Measurements from ENCODE around the gene VSIR.

The VSIR gene

DNA sequence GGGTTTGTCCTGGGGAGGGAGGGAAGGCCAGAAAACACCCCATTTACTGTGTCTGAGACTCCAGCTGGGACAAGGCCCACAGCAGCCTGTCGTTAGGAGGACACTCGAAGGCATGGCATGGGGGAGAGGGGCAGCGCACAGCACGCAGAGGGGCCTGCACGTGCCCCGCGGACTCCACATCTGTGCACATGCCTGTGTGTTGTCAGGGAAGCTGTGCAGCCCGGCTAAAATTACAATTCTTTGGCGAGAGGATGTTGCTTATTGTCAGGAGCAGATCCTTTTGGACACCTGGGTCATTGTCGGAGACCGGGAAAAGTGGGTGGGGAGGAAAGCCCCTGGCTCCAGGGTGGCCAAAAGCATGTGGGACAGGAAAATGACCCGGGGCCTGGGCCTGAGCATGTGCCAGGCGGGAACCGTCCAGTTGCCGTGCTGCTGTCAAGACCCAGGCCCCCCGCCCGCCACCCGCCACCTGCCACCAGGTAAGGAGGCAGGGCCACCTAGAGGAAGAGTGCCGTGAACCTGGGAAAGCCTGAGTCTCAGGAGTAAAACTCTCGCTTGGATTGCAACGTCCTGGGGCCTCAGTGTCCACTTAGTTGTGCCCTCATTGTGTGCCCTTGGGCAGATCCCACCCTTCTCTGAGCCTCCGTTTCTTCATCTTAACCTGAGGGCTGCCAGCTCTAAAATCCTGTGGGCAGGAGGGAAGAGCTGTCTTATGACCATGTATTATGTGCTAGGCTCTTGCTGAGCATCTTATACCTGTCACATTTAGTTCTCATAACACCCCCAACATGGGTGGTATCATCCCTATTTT is 7.2 kb downstream of the VSIR start:
- in situ Hi-C loops (cut with HindIII; ENCODE audit: low sequenced_read_pairs) = loop anchor here (5.0 kb wide), 1 partner anchor 44 kb away; no protein-coding TSS in a partner anchor

DNA sequence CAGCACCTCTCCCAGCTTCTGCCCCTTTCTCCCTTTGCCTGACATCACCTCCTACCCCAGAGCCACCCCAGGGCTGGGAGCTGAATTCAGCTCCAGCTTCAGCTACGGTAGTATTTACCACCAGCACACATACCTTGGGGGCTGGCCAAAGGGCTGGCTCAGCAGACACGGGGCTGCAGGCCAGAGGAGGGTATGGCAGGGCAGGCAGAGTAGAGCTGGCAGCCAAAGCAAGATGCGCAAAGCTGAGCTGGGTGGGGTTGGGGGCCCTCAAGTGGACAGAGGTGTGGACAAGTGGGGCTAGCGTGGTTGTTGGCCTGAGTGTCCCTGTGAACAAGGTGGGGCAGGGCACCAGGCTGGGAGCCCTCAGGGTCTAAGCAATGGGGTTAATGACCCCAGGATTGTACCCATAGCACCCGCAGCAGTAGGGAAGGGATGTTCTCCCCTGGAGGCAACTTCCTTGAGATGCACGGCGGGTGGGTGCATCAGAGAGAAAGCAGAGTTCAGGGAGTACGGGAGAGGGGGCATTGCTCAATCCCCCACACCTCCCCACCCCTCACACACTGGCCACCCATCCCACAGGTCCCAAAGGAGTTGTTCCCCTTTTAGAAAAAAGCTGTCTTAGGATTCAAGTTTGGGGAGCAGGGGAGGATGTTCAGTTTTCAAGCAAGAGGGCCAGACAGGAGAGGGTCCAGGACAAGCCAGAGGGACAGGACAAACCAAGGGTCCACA is 8.0 kb downstream of the VSIR start:
- in situ Hi-C loops (cut with HindIII; ENCODE audit: low sequenced_read_pairs) = loop anchor here (5.0 kb wide), 1 partner anchor 43 kb away; no protein-coding TSS in a partner anchor

DNA sequence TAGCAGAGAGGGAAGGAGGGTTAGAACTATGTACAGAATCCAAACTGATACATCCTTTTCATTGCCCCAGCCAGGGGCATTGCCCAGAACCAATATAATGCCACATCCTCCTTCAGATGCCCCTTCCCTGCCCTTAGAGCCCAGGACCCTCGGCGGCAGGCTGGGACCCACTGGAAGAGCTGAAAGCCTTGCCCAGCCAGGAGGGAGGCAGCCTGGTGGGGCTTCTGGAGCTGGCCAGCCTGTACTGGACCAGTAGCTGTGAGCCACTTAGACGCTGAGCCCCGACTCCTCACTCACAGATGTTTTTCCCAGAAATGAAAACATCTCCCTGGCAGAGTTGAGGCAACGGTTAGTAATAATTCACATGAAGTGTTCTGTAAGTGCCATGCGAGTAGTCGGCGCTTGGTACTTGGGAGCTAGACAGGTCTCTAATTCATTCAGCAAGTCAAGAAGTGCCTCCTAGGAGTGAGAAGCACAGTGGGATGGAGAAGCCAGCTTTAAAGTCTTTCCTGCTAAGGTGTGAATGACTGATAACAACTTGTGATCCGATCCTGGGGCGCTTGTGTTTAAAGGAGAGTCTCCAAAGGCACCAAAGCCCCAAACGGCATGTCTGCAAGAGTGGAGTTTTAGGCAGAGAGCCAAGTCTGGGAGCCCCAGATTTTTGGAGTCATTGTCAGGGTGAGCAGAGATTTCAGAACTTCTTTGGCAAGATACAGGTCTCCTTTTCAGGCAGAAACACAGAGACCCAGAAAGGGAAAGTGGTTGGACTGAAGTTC is 9.8 kb downstream of the VSIR start:
- in situ Hi-C loops (cut with HindIII; ENCODE audit: low sequenced_read_pairs) = loop anchor here (5.0 kb wide), 1 partner anchor 74 kb away; no protein-coding TSS in a partner anchor

DNA sequence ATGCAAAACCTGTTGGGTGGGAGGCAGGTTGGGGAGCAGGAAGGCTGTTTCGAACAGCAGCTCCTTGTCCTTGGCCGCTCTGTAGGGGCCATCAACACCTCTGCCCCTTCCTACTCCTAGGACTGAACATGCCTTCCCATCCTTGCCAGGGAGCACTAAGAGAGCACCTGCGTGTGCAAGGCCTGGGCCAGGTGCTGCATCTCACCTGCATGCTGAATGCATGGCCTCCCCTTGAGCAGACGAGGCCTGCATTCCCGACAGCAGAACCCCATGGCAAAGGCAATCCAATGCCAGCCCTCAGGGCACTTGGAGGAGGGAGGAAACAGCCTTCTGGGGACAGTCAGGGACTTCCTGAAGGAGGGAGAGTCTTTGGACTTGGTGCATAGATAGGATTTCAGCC is 11.0 kb downstream of the VSIR start:
- in situ Hi-C loops (cut with HindIII; ENCODE audit: low sequenced_read_pairs) = loop anchor here (5.0 kb wide), 1 partner anchor 75 kb away; no protein-coding TSS in a partner anchor

DNA sequence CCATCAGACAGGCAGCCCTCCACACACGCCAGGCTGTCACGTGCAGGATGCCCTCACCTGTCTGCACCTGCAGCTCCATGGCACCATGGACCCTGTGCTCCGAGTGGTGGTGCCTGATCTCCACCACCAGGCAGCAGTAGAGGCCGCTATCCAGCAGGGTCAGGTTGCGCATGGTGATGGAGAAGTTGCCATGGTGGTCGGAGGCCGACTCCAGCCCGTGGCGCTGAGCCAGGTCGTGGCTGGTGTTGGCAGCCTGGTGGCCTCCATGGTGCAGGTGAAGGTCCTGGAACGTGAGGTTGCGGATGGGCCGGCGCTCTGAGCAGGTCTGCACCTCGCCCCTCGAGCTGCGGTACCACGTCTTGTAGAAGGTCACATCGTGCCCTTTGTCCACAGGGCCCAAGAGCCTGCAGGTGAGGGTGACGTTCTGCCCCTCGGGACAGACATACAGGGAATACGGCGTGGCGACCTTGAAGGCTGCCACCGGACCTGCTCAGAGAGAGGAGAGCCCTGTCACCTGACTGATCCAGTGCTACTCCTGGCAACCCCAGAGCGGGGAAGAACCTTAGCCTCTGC is 11.7 kb downstream of the VSIR start:
- in situ Hi-C loops (cut with HindIII; ENCODE audit: low sequenced_read_pairs) = loop anchor here (5.0 kb wide), 1 partner anchor 76 kb away; no protein-coding TSS in a partner anchor

DNA sequence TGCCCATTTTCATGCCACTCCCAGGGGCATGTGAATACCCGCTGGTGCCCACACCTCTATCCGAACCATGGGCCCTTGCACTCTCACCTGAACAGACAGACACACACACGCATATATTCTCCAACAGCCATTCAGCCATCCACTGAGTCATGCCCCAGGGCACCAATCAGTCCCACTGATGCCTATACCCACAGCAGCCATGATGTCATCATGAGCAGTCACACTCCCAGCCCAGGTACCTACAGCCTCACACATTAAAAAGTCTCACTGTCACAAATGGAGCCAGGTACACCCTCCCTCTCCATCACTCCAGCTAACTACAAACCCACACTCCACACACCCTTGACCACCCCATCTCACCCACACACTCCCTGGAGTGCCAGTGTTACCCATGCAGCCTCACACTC is 12.2 kb downstream of the VSIR start:
- in situ Hi-C loops (cut with HindIII; ENCODE audit: low sequenced_read_pairs) = loop anchor here (5.0 kb wide), 1 partner anchor 76 kb away; no protein-coding TSS in a partner anchor

DNA sequence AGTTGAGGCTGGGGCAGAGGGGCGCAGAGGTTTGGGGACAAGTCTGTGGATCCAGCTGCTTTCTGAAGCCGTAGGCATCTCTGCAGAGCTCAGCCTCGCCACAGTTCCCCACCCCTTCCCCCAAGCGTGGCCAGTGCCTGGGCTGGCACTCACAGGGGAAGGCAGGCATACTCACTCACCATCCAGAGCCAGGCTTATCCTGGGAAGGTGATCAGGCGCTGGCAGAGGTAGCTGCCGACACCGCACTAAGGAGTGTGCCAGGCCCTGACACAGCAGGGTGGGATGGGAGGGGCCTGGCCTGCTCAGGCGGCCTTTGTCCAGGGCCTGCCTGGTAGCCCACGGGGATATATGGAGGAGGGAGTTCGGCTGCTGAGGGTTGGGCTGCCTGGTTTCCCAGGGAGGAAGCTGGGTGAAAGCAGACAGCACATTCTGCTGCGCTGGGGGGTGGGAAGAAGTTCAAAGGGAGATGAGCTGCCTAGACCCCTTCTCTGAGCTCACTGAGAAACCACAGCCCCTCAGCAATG is 15.9 kb downstream of the VSIR start:
- in situ Hi-C loops (cut with HindIII; ENCODE audit: low sequenced_read_pairs) = no loop called here

DNA sequence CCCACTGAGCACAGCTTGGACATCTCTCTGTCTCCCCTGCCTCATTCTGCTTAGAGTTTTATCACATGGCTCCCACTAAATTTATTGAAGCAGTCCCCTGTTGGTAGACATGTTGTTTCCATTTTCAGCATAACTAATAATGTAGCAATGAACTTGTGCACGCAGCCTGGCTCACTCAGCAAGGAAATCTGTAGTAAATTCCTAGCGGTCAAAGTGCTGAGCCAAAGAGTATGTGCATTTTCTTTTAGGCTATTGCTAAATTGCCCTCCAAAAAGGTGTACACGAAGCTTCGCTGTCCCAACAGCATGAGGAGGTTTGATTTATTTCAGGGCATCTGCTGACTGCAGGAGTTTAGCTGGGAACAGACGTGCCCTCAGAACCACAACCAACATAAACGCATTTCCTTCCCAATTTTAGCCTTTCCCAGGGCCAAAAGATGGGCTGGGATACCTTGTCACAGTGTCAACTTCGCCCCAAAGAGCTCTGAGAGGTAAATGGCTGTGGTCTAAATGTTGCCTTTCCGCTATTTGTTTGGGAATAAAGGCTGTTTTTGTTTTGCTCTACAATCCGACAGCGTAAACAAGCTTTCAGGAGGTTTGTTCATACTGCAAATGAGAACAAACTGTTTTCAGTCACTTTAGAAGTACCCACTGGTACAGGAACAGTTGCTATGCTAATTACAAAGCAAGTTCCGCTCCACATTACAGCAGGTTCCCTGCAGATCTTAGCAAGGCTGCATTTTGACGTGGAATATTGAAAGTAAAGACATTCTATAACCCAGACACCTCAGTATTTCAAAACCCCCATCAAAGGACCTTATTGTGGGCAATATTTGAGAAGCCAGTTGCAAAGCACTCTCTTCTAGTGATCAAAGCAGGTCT is 16.8 kb downstream of the VSIR start:
- in situ Hi-C loops (cut with HindIII; ENCODE audit: low sequenced_read_pairs) = no loop called here

DNA sequence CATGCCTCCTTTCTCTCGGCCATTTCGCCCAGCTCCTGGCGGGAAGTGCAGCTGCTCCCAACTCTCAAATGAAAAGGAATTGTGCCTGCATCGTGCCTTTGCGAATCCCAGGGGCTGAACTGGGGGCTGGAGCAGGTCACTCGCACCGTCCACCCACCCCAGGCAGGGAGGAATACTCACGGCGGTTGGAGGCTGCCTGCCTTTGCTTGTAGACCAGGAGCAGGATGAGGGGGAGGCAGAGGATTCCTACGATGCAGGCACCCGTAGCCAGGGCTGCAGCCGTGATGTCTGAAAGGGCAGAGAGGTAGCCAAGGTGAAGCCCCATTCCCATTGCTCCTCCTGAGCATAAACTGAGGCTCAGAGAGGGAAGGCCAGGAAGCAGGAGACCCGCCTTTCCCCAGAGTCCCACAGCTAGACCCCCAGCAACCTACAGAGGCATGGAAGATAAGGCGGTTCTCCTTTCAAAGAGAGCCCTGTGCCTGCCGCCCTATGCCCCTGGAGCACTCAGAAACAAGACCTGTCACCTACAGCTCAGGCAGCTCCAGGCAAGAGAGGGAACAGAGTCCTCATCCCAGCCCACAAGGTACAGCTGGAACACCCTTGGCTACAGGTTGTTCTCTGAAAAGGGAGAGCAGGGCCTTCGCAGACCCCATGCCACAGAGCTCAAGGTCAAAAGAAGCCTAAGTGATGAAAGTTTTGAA is 18.0 kb downstream of the VSIR start:
- in situ Hi-C loops (cut with HindIII; ENCODE audit: low sequenced_read_pairs) = no loop called here

DNA sequence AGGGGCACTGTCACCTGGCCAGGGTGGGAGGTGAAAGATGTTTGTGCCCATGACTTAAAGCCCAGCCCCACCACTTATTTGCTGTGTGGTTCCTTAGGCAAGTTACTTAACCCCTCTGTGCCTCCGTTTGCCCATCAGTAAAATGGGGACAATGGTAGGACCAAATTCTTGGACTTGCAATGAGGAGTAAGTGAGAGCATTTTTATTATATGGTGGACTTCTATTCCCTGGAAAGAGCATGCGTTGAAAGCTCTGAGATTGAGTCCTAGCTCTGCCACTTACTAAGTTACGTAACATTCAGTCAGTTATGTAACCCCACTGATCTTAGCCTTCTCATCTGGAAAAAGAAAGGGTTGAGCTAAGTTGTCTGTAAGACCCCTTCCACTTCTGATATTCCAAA is 18.8 kb downstream of the VSIR start:
- in situ Hi-C loops (cut with HindIII; ENCODE audit: low sequenced_read_pairs) = no loop called here

DNA sequence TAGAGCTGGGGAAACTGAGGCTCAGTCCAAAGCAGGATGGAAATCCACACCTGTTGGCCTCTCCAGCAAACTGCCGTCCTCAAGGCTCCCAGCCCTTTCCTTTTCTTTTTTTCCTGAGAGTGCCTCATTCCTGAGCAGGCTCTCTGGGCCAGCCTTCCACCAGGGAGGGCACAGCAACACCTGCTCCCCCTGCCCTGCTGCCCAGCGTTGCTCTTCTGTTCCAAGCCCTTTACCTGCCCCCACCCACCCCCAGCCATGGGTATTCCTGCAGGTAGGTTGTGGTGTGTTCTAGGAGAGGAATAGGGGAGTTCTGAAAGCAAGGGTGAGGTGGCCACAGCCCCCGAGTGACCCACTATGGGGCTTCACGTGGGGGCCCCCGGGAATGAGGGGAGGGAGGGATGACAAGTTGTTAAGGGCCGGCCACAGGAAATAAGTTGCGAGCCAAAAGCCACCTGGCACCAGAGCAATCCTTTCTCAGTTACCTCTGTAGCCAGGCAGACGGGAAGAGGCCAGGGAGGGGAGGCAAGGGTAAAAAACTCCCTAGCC is 19.3 kb downstream of the VSIR start:
- in situ Hi-C loops (cut with HindIII; ENCODE audit: low sequenced_read_pairs) = no loop called here

DNA sequence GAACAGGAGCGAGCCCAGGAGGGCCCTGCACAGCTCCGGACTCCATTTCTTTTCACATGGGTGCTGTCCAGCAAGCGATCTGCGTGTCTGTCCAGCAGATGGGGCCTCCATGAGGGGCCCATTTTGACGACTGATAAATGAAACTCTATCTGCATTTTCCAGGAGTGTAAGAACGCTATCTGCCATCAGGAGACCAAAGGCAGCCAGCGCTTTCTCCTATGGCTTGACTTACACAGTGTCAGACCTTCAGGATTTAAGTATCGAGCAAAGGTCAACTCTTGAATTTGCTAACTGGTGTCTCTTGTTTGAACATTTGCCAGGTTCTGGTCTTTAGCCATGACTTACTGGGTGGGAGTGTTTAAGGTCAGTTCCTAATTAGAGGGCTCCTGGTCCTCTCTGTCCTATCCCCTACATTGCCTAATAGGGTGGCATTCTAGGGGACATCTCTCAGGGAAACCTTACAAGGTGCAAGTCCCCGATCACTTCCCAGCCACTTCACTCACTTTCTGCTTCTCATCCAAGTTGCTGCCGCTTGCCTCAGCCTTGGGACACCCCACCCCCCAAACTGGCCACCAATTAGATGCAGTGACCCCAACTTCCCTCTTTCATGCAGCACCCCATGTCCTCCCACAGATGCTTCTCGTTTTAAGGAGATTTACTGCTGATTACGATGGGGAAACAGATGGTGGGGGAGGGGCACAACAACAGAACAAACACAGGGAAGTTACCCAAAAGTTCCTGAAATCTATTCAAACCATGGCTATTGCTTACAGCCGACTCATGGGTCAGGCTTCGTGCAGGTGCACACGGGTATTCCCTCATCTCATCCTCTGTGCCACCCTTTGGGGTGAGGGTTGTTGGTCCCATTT is 20.0 kb downstream of the VSIR start:
- in situ Hi-C loops (cut with HindIII; ENCODE audit: low sequenced_read_pairs) = no loop called here

DNA sequence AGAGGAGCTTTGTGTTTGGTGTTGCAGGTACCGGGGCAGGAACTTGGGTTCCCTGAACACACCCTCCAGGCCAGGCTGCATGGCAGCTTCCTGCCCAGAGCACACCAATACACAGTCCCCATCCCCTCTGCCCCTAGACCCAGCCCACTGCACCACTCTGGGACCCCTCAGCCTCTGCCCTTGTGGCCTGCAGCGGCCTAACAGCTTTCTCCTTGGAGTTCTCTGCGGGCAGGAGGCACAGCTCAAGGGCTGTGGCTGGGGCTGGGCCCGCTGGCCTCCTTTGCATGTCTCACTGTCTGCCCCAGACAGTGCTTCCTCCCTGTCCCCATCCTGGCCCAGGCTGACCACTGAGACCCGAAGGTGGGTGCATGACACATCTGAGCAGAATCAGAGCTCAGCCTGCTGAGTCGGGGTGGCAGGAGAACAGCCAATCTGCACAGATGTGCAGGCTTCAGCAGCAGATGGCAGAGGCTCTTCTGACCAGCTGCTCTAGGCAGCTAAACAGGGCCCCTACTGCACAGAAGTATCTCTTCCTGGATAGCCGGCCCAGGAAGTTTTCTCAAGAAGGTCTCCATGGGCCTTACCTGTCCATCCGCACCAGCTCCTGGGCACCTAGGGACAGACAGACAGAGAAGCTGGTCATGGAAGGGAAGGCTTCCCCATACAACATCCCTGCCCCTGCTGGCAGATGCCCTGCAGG is 20.8 kb downstream of the VSIR start:
- in situ Hi-C loops (cut with HindIII; ENCODE audit: low sequenced_read_pairs) = no loop called here

DNA sequence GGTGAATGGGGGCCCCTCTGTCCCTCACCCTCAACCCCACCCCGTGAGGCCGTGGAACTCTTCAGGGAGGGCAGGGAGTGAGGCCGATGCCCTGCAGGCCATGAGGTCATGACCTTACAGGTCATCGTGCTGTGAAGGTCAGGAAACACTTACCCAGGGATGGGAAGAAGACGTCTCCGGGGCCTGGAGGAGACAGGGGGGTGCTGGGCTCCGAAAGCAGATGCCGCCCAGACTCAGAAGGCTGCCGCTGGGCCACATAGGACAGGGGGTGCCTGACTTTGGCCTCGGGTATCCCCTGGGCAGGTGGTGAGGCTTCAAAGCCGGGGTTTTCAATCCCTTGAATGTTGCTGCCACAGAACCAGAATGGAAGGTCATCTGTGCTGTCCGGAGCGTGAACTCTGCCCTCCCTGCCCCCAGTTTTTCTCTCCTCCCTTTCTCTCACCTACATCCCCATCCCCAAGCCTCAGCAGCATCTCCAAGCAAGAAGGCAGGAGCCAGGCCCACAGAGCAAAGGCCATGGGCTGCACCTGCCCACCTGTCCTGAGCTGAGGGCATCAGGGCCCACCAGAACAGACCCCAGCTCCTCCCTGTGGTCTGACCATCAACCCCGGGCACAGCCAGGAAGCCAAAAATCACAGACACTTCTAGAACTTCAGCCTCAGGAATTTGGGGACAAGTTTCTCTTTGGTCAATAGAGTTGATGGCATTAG is 21.6 kb downstream of the VSIR start:
- in situ Hi-C loops (cut with HindIII; ENCODE audit: low sequenced_read_pairs) = no loop called here

DNA sequence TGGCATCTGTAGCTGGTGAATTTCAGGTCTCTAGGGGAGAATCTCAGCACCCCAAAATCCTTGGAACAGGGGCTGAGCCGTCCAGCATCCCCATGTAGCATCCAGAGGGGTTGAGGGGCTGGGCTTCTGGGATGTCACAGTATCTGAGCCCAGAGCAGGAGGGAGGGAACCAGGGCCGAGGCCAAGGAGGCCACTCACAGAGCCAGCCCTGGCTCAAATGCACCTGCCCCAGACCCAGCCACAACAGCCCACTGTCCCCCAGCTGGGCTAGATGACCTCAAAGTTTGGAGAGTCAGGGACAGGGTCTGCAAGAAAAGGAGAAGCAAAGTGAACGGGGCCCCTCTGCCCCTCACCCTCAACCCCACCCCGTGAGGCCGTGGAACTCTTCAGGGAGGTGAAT is 22.3 kb downstream of the VSIR start:
- in situ Hi-C loops (cut with HindIII; ENCODE audit: low sequenced_read_pairs) = no loop called here

DNA sequence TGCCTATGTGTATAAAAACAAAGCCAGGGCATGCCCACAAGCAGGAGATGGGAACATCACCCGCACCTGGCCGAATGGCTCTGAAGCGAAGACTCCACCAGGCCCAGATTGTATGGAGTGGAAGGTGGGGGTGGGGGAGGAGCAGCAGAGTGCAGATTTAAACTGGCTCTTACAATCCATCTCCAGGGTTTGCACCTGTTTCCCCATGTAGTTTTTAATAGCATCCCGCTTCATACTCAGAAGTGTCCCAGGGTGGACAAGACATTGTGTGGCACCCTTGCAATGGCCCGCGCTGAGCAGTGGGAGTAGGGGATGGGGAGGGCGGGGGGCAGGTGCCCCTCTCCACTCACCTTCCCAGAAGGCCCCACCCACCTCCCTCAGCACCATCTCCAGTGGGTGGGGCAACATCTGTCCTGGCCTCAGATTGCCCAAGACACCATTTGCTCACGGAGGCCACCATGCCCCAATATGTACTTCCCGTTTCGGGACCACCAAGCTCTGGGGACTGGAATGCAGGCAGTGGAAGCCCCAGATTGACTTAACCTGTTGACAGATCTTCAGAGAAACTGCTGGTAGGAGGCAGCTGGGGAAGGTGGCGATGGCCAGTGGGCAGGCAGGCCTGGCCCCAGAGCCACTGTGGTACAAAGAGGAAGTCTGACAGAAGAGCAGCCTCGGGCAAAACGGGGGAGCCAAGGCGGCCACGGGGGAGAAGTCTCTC is 23.0 kb downstream of the VSIR start:
- in situ Hi-C loops (cut with HindIII; ENCODE audit: low sequenced_read_pairs) = no loop called here

All from endothelial cell of hepatic sinusoid (primary cell).